SK-N-SH treated with all-trans-retinoic acid at 6 μM for 48 hours (cell line): ENCODE data around the gene CMC4.

Experiments
- ESRRG ChIP-seq: fragments of 250-450 bp; sonication (Bioruptor Pico); IDR thresholded peaks from 2 replicates; pipeline ENCODE4 v1.6.1; 2021; ENCODE audit warnings: mild to moderate bottlenecking
- PATZ1 ChIP-seq: fragments of 250-450 bp; sonication (Bioruptor Pico); IDR thresholded peaks from 2 replicates; pipeline ENCODE4 v1.8.0; 2020; ENCODE audit warnings: mild to moderate bottlenecking, moderate library complexity, borderline replicate concordance
- PPARA ChIP-seq: fragments of 250-450 bp; sonication (Bioruptor Pico); IDR thresholded peaks from 2 replicates; pipeline ENCODE4 v1.5.0; 2020; ENCODE audit warnings: mild to moderate bottlenecking, borderline replicate concordance
- RARB ChIP-seq: fragments of 250-450 bp; sonication (Bioruptor Pico); IDR thresholded peaks from 2 replicates; pipeline ENCODE4 v1.8.0; 2021; ENCODE audit warnings: mild to moderate bottlenecking, moderate library complexity
- TCF4 ChIP-seq: fragments of 250-450 bp; sonication (Bioruptor Pico); IDR thresholded peaks from 2 replicates; pipeline ENCODE4 v1.8.0; 2021; ENCODE audit warnings: mild to moderate bottlenecking, moderate library complexity, borderline replicate concordance
- TSHZ2 ChIP-seq: fragments of 250-450 bp; sonication (Bioruptor Pico); IDR thresholded peaks from 2 replicates; pipeline ENCODE4 v1.5.0; 2020; ENCODE audit warnings: mild to moderate bottlenecking, moderate library complexity
- ZFP3 ChIP-seq: fragments of 250-450 bp; sonication (Bioruptor Pico); IDR thresholded peaks from 2 replicates; pipeline ENCODE4 v1.5.0; 2020; ENCODE audit warnings: mild to moderate bottlenecking, moderate library complexity
- ZNF565 ChIP-seq: fragments of 450-650 bp; formaldehyde crosslinking; conservative IDR thresholded peaks from 2 replicates; pipeline ENCODE4 v1.5.0; 2020; ENCODE audit warnings: low read depth, mild to moderate bottlenecking, moderate library complexity
- ZNF8 ChIP-seq: fragments of 450-650 bp; formaldehyde crosslinking; IDR thresholded peaks from 2 replicates; pipeline ENCODE4 v1.5.0; 2020; ENCODE audit warnings: mild to moderate bottlenecking, moderate library complexity
- TF ChIP-seq, protein P1 (sequence below): fragments of 250-450 bp; sonication (Bioruptor Pico); IDR thresholded peaks from 2 replicates; pipeline ENCODE4 v1.5.1; 2021; ENCODE audit warnings: mild to moderate bottlenecking, moderate library complexity
- TF ChIP-seq, protein P2 (sequence below): fragments of 250-450 bp; sonication (Bioruptor Pico); IDR thresholded peaks from 2 replicates; pipeline ENCODE4 v1.5.1; 2020; ENCODE audit warnings: low read depth, mild to moderate bottlenecking, moderate library complexity
- TF ChIP-seq, protein P3 (sequence below): fragments of 250-450 bp; sonication (Bioruptor Pico); IDR thresholded peaks from 2 replicates; pipeline ENCODE4 v1.8.0; 2021; ENCODE audit warnings: low read depth, mild to moderate bottlenecking, moderate library complexity, borderline replicate concordance

- TF ChIP-seq ESRRG (CRISPR knock-in tag) (no peak), ZNF565 (CRISPR knock-in tag) (no peak), TSHZ2 (CRISPR knock-in tag) (no peak), ZFP3 (CRISPR knock-in tag) (no peak), RARB (no peak), TCF4 (CRISPR knock-in tag) (no peak), PATZ1 (CRISPR knock-in tag) (no peak), PPARA (no peak), ZNF8 (no peak)
- TF ChIP-seq, protein P1, sequence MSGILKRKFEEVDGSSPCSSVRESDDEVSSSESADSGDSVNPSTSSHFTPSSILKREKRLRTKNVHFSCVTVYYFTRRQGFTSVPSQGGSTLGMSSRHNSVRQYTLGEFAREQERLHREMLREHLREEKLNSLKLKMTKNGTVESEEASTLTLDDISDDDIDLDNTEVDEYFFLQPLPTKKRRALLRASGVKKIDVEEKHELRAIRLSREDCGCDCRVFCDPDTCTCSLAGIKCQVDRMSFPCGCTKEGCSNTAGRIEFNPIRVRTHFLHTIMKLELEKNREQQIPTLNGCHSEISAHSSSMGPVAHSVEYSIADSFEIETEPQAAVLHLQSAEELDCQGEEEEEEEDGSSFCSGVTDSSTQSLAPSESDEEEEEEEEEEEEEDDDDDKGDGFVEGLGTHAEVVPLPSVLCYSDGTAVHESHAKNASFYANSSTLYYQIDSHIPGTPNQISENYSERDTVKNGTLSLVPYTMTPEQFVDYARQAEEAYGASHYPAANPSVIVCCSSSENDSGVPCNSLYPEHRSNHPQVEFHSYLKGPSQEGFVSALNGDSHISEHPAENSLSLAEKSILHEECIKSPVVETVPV (CRISPR knock-in tag) = no peak
- TF ChIP-seq, protein P2, sequence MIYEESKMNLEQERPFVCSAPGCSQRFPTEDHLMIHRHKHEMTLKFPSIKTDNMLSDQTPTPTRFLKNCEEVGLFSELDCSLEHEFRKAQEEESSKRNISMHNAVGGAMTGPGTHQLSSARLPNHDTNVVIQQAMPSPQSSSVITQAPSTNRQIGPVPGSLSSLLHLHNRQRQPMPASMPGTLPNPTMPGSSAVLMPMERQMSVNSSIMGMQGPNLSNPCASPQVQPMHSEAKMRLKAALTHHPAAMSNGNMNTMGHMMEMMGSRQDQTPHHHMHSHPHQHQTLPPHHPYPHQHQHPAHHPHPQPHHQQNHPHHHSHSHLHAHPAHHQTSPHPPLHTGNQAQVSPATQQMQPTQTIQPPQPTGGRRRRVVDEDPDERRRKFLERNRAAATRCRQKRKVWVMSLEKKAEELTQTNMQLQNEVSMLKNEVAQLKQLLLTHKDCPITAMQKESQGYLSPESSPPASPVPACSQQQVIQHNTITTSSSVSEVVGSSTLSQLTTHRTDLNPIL (CRISPR knock-in tag) = no peak
- TF ChIP-seq, protein P3, sequence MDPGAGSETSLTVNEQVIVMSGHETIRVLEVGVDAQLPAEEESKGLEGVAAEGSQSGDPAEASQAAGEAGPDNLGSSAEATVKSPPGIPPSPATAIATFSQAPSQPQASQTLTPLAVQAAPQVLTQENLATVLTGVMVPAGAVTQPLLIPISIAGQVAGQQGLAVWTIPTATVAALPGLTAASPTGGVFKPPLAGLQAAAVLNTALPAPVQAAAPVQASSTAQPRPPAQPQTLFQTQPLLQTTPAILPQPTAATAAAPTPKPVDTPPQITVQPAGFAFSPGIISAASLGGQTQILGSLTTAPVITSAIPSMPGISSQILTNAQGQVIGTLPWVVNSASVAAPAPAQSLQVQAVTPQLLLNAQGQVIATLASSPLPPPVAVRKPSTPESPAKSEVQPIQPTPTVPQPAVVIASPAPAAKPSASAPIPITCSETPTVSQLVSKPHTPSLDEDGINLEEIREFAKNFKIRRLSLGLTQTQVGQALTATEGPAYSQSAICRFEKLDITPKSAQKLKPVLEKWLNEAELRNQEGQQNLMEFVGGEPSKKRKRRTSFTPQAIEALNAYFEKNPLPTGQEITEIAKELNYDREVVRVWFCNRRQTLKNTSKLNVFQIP = no peak
These were observed 23.6 kb upstream of the CMC4 start for GRCh38 chrX:155094468-155095061.
